ENCODE results near the gene NDUFA13.

The NDUFA13 gene

DNA sequence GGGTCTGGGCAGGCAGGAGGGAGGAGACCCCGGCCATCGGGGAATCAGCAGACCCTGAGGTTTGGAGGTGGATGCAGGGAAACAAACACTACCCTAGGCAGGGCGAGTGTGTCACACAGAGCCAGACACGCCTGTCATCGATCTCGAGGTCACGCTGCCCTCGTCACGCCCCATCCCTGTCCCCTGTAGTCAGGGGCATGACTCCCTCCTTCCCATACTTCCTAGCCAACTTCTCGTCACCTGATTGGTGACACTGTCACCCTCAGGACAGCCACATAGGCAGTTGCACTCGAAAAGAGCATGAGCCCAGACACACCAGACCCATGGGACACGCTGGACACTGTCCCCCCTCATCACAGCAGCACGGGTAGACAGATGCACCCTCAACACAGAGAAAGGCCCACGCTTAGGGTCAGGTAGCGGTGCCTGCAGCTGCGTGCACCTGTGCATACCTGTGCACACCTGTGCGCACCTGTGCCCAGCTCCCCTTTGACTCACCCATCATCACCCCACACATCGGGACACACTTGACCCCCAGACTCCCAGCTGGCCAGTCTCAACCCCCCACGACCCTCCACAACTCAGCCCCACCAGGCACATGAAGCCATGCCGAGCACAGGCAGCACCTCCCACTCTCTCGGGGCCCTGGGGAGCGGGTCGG is 33.9 kb downstream of the NDUFA13 start:
- DNase-seq: no peak

- DNase-seq: peak; percentile 80
Observed at GRCh38 chr19:19550485-19550929, 34.5 kb downstream of the NDUFA13 start.

DNA sequence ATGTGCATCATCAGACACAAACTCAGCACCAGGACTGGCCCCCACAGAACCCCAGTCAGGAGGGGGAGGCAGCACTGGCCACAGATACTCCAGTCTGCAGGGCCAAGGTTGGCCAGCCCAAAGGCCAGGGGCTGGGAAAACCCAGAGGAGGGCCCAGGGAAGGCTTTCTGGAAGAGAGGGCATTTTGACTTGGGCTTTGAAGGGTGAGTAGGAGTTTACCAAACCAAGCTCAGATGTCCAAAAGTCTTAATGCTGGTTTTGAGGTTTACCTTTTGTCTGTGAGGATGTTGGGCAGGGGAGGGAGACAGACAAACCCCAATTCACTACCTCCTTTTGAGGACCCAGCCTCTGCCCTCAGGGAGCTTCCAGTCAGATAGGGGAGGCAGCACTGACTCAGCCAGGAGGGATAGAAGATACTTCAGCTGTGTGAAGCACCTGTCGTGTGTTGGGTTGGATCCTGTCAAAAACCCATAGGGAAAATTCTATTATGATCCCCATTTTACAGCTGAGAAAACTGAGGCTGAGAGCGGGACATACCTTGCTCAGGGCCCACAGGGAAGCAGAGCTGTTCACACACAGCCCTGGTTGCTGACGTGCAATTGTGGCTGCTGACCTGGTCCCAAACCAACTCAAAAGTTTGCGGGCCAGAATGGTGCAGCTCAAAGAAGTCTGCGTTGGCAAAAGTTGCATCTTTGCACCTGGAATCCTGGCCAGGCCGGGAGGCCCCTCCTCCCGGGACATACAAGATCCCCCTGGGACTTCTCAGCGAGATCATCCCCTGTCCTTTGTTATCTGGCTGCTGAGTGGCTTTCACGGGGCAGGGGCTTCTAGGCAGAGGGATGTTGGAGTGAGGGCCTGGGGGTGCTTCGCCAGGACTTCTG is 35.2 kb downstream of the NDUFA13 start:
- no peak for DNase-seq

DNA sequence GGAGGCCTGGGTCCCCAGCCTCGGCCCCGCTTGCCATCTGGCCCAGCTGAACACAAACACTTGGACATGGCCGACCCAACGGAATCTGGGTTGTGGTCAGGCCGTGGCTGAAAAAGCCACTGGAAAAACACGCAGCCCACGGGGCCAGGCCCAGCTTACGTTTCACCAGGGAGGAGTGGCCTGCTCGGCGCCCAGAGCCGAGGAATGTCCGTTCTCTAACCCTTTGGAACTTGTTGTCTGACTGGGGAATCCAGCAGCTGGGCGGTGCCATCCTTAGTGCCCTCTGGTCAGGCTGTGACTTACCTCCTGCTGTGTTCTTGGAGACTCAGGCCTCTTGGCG is 35.8 kb downstream of the NDUFA13 start:
- DNase-seq: peak; percentile 28

- peak; percentile 33 for DNase-seq
Observed at GRCh38 chr19:19552798-19553197, 36.8 kb downstream of the NDUFA13 start.

DNA sequence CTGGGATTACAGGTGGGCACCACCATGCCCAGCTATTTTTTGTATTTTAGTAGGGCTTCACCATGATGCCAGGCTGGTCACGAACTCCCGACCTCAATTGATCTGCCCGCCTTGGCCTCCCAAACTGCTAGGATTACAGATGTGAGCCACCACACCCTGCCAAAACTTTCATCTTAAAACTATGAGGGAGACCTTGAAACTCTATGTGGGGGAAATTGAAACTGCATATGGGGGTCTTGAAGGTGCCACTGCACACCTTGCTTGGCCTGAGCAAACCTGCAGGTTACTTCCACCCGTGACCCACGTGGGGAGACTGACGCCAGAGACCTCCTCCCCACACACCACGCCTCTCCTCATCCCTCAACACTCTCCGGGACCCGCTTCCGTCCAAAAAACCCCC is 37.6 kb downstream of the NDUFA13 start:
- no peak for DNase-seq

DNA sequence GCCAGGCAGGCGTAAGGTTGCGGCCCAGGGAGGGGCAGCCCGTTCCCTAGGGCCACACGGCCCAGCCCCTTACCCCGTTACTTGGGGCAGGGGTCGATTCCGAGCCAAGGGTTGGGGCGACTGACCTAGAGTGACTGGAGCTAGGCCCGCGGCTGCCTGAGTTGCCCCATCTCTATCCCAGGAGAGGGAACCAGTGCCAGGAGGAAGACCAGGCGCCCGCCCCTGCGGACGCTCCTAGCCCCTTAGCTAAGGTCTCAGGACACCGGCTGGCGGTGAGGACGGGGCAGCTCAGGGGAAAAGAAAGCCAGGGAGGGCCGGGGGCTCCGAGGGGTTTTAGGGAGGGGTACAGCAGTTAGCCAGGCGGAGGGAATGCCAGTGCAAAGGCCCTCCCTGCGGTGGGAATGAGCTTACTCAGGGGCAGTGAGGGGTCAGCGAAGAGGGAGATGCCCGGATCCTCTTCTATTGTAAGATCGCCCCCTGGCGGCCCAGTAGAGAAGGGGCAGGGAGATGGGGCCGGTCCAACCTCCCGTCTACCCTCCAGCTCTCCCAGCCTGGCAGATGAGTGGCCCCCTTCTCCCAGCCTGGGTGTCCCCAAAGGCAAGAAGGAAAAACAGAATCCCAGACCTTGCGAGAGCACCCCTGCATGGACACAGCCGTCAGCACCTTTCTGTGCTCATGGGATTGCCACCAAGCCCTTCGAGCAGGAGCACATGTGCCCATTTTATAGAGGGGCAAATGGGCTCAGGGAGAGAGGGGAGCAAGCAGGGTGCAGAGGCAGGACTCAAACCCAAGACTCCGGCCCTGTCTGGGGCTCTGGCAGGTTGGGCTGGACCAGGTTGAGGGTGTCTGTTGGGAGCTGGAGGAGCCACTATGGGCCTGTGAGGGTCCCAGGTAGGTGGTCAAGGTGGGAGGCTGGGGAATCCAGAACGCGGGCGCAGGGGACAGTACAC is 38.3 kb downstream of the NDUFA13 start:
- peak; percentile 38 for DNase-seq

- DNase-seq: no peak
Observed at GRCh38 chr19:19558055-19558454, 42.0 kb downstream of the NDUFA13 start.

GRCh38 chr19:19558636-19559035 is 42.6 kb downstream of the NDUFA13 start:
- DNase-seq: no peak

GRCh38 chr19:19559931-19560330 is 43.9 kb downstream of the NDUFA13 start:
- DNase-seq: peak; percentile 22

DNA sequence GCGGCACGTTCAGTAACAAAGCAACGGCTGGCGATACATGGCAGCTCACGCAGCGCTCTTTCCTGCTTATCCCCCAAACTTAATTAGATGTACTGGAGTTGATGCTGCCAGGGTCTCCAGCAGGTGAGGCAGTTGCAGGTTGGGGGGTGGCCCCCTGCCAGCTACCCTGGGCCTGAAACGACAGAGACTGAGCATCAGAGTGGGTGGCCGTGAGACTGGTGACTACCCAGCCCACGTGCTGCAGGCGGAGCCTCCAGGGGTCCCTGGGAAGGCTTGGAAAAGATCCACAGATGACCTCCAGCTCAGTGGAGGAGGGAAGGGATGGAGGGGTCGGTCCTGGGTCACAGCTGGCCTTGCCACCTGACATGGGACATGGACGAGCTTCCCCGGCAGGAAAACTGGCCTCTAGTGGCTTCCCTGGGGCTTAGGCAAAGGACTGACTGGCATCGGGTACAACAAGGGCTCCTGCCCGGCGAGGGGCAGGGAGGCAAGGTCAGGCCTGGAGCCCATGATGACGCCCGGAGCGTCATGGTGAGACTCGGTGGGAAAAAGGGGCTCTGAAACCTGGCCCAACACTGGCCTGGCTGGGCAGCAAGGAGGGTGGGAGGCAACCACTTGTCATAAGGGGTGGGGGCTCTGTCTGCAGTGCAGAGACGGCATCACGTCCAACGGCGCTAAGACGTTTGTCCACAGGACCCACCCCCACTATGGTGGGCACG is 46.1 kb downstream of the NDUFA13 start:
- DNase-seq: no peak

DNA sequence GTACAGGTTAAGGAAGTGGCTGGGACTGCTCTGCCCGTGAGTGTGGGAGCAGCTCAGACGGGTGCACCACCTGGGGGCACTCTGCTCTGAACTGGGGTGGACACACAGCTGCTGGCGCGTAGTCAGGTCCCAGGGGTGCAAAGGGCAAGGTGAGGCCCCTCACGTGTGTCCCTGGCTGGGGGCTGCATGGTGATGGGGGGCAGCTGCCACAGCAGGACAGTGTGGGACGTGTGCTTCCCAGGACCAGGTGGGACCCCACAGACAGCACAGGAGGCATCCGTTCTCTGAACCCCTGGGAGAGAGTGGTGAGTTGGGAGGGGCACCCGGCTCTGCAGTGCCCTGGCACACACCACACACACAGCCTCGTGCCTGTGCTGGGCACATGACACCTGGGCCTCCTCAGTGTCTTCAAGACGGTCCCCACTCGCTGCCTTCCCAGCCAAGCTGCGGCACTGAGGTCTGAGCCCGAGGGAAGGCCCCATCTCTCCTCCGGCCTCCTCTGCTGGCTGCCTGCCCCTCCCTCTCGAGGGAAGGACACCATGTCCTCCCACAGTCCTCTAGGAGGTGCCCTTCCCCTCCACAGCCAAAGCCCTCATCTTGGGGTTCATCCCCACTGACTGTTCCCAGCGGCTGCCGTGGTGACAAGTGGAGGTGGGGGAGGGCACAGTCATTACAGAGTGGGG is 46.8 kb downstream of the NDUFA13 start:
- no peak for DNase-seq

DNA sequence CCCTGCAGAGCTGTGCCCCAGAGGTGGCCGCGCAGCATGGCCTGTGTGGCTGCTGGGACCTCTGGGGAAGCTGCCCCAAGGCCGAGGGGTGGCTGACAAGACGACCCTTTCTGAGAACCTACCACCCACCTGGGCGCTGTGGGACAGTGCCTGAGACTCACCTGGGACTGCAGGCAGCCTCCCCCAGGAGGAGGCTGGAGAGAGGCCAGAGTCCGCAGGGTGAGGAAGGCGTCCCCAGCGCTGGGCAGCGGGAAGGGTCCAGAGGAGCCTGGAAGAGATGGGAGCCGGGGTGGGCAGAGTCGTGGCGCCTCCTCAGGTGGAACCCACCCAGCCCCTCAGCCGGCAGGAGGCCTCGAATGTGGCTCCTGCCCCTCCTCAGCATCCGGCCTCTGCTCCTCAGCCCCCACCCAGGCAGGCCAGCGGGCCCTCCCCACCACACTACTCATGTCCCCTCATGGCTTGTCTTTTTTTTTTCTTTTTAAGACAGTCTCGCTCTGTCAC is 47.4 kb downstream of the NDUFA13 start:
- no peak for DNase-seq

DNA sequence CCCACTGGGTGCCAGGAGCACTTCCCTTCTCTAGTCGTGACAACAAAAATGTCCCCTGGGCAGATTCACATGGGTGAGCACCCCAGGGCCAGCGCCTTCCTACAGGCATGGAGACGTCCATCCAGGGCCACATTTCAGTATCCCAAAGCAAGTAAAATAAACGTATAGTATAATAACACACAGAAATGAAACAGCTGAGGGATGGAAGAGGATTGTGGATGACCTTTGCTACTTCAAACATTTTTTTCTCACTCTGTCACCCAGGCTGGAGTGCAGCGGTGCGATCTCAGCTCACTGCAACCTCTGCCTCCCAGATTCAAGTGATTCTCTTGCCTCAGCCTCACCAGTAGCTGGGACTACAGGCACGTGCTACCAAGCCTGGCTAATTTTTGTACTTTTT is 50.3 kb downstream of the NDUFA13 start:
- DNase-seq: no peak

GRCh38 chr19:19567391-19567790 is 51.4 kb downstream of the NDUFA13 start:
- DNase-seq: no peak

GRCh38 chr19:19568802-19569756 is 53.1 kb downstream of the NDUFA13 start:
- DNase-seq: no peak

GRCh38 chr19:19570571-19570970 is 54.5 kb downstream of the NDUFA13 start:
- no peak for DNase-seq

GRCh38 chr19:19571071-19571786 is 55.2 kb downstream of the NDUFA13 start:
- DNase-seq: no peak

GRCh38 chr19:19575411-19575810 is 59.4 kb downstream of the NDUFA13 start:
- no peak for DNase-seq

Measured in fibroblast of skin of scalp (primary cell).